Activated CD4-positive, alpha-beta memory T cell treated with anti-CD3 and anti-CD28 coated beads, Interleukin-2, amount 10 ng/mL, durations not matched to agents 7 days and 5 days (primary cell): ENCODE results near the gene G6PD. TPM values are rescaled to one million over a fixed set of nuclear protein-coding genes. Genes with fewer than 3 reads are reported as not detected.
A peak's percentile ranks its signal among the peaks of the same experiment; 100 is the strongest.

Experiments
- CTCF ChIA-PET: fragments of 350-600 bp; sonication (Branson Sonifier 250); formaldehyde crosslinking; loops from one replicate; lab custom pipeline; 2021; ENCODE audit warnings: antibody characterized with exemption, inconsistent platforms; lab: Charles Lee
- POLR2A ChIA-PET: fragments of 350-600 bp; sonication (Branson Sonifier 250); formaldehyde crosslinking; loops from one replicate; lab custom pipeline; 2021; ENCODE audit warnings: antibody characterized with exemption; lab: Charles Lee
- DNase-seq: peaks from one replicate; pipeline ENCODE4 v3.0.0-alpha.2; 2020
- H3K27ac Mint-ChIP-seq: one replicate; pipeline ENCODE4 v1.8.0; 2021; ENCODE audit warnings: mild to moderate bottlenecking, mixed read lengths
- H3K27me3 Mint-ChIP-seq: one replicate; pipeline ENCODE4 v1.8.0; 2021; ENCODE audit warnings: mixed read lengths
- H3K36me3 Mint-ChIP-seq: one replicate; pipeline ENCODE4 v1.8.0; 2021; ENCODE audit warnings: low read depth, mixed read lengths
- H3K4me1 Mint-ChIP-seq: one replicate; pipeline ENCODE4 v1.8.0; 2021; ENCODE audit warnings: mixed read lengths
- H3K4me3 Mint-ChIP-seq: one replicate; pipeline ENCODE4 v1.8.0; 2021; ENCODE audit warnings: mild to moderate bottlenecking, mixed read lengths
- H3K9me3 Mint-ChIP-seq: one replicate; pipeline ENCODE4 v1.8.0; 2021; ENCODE audit warnings: mixed read lengths
- total RNA-seq, 2 experiments: library from RNA; stranded (reverse); gene quantifications; one replicate each; pipeline ENCODE4 v1.2.3, GENCODE V29; 2021

Gene G6PD
- total RNA-seq, 2 experiments from 2014 or later = 62.7 to 64.4 TPM

DNA sequence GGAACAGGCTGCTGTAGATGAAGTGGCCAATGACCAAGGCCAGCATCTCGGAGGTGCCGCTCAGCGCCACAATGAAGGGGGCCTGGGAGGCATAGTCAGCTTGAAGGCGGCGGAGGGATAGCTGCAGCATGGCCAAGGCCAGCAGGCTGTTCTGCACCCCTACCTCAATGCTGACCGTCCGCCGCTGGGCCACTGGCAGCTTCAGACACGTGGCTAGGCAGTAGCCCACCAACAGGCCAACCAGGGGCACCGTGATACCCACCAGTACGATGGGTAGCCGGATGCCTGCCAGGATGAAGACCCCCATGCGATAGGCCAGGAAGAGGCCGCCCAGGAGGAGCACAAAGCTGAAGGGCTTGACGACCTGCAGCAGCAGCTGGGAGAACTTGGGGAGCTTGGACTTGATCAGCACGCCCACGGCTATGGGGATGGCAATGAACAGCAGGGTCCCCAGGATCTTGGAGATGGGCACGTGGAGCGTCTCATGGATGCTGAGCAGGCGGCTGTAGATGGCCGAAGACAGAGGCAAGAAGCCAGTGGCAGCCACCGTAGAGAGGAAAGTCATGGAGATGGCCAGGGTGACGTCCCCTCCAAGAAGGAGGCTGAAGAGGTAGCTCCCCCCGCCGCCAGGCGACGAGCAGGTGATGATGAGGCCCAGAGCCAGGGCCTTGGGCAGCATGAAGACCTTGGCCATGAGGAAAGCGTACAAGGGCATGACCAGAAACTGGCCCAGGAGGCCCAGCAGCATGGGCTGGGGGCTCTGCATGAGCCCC, 58.9 kb downstream of the G6PD start:
- Mint-ChIP-seq H3K4me1 (peaks cover 37% of the 10 kb centered on the region), H3K4me3 (peak overlapping the region; percentile 77), H3K27me3 (no peaks in the 10 kb centered on the region), H3K36me3 (peaks cover 18% of the 10 kb centered on the region), H3K27ac (peak overlapping the region; percentile 44), H3K9me3 (no peaks in the 10 kb centered on the region)
- ChIA-PET POLR2A (interaction anchor here (0.9 to 4.3 kb wide), 6 partner anchors 10 to 517 kb away, joined by 5 to 30 read pairs (median 6); partner anchors contain the start of genes HCFC1 and RPL10), CTCF (interaction anchor here (1.7 kb wide), 1 partner anchor 114 kb away, joined by 5 read pairs; the partner anchor contains the start of gene FLNA)
- no peak for DNase-seq

DNA sequence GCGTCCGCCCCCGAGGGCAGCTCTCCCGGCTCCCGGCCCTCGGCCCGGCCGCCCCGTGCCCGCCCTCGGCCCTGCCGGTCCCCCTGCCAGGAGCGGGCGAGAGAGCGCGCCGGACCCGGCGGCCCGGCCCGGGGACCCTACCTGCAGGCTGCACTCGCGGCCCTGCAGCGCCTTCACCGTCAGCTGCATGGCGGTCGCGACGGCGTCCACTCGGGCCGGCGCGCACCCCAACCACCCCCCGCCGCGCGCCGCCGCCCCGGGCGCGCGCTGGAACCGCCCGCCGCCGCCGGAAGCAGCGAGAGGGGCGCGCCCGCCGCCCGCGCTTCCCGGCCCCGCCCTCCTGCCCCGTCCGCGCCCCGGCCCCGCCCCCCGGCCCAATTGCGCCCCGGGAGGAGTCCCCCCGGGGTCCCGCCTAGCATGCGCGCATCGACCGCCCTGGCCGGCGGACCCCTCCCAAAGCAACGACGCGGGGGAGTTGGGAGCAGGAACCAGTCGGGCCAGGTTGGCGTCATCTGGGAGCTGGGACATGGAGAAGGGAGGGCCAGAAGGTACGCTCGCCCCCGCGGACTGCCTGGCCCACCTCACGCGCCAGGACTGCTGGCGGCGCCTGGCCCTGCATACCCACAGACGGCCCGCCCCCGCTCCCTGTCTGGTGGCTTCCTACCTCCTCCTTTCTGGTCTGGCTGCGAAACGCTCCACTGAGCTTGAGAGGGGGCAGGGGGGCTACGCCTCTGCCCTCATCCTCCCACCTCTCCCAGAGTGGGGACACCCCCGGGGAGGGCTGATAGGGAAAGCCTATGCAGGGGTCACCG, 60.0 kb downstream of the G6PD start, which contains the start of gene UBL4A:
Gene UBL4A (minus strand): TSS at position 220 of the 812 bp plus-strand sequence. CDS start 31 bp downstream, at position 189.
- peak; percentile 61 for DNase-seq
- Mint-ChIP-seq H3K27ac (peak within 1 kb of the TSS; percentile 64), H3K9me3 (no peaks in the 10 kb centered on the region), H3K36me3 (peaks cover 18% of the 10 kb centered on the region), H3K4me1 (peaks cover 40% of the 10 kb centered on the region), H3K27me3 (no peaks in the 10 kb centered on the region), H3K4me3 (peak within 1 kb of the TSS; percentile 77)
- ChIA-PET CTCF (interaction anchor here (1.7 kb wide), 1 partner anchor 113 kb away, joined by 5 read pairs; the partner anchor contains the start of gene FLNA), POLR2A (interaction anchor here (0.7 to 4.3 kb wide), 9 partner anchors 9 to 516 kb away, joined by 3 to 30 read pairs (median 5); partner anchors contain the start of genes HCFC1, PLXNA3 and RPL10)

DNA sequence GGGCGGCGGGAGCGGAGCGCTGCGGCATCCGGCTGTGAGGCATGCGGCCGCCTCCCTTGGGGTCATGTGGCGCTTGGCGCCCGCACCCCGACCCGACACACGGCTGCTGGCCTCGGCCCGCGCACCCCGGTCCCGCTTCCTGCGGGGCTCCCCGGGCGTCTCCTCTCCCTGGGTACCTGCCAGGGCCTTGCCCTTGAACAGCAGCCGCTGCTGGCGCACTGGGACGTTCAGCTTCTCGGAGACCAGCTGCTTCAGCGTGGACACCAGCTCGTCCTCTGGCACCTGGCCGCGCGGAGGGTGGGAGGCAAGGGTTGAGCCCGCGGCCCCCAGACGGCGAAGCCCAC, 60.6 kb downstream of the G6PD start:
- no peak overlapping the region for H3K27ac Mint-ChIP-seq
- ChIA-PET POLR2A (interaction anchor here (1.1 to 4.3 kb wide), 8 partner anchors 9 to 515 kb away, joined by 3 to 30 read pairs (median 6); partner anchors contain the start of genes HCFC1, PLXNA3 and RPL10), CTCF (interaction anchor here (1.7 kb wide), 1 partner anchor 112 kb away, joined by 5 read pairs; the partner anchor contains the start of gene FLNA)
- no peaks in the 10 kb centered on the region for H3K9me3 Mint-ChIP-seq
- peak; percentile 47 for DNase-seq
- peaks cover 18% of the 10 kb centered on the region for H3K36me3 Mint-ChIP-seq
- peak overlapping the region; percentile 58 for H3K4me3 Mint-ChIP-seq
- no peaks in the 10 kb centered on the region for H3K27me3 Mint-ChIP-seq
- H3K4me1 Mint-ChIP-seq = peaks cover 40% of the 10 kb centered on the region

DNA sequence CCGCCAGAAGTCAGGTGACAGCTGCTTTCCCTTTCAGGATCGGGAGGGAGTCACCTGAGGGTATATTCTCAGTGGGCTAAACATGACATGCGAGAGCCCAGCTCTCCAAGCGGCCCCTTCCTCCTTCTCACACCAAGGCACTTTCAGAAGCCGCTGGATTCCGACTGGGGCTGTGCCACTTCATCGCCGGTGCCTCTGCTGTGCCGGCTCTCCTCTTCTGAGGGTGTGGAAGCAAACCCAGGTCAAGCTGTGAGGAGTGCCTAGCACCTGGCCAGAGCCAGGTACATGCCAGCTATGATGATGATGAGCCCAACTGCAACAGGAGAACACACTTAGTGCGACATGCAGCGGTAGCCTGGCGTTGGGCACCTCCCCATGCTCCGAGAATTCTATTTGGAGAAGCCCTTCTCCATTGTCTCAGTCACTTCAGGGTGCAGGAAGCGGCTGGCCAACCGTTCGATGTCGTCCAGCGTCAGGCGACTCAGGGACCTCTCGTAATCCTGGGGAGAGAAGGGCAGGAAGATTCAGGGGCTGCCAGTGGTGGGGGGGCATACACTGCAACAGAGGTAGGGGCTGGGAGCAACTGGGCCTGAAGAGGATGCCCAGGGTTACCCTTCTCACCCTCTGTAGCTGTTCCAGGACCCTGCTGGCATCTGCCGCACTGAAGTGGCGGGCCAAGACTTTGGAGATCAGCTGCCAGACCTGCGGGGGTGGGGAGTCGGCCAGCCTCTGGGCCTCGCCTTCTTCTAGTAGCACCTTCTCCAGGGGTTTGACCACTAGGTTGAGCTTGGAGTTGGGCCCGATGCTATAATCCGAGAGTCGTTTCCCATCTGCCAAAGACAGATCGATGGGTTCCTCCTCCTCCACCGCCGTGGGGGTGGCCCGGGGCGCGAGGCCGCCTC, 61.2 kb downstream of the G6PD start:
- no peak for DNase-seq
- H3K36me3 Mint-ChIP-seq = peaks cover 18% of the 10 kb centered on the region
- H3K4me1 Mint-ChIP-seq = peaks cover 40% of the 10 kb centered on the region
- POLR2A ChIA-PET = interaction anchor here (1.1 to 4.3 kb wide), 5 partner anchors 8 to 87 kb away, joined by 3 to 30 read pairs (median 5); partner anchors contain the start of genes PLXNA3 and RPL10
- CTCF ChIA-PET = no interaction called here
- H3K27ac Mint-ChIP-seq = peak overlapping the region; percentile 64
- peak overlapping the region; percentile 58 for H3K4me3 Mint-ChIP-seq
- H3K9me3 Mint-ChIP-seq = no peaks in the 10 kb centered on the region
- H3K27me3 Mint-ChIP-seq = no peaks in the 10 kb centered on the region

DNA sequence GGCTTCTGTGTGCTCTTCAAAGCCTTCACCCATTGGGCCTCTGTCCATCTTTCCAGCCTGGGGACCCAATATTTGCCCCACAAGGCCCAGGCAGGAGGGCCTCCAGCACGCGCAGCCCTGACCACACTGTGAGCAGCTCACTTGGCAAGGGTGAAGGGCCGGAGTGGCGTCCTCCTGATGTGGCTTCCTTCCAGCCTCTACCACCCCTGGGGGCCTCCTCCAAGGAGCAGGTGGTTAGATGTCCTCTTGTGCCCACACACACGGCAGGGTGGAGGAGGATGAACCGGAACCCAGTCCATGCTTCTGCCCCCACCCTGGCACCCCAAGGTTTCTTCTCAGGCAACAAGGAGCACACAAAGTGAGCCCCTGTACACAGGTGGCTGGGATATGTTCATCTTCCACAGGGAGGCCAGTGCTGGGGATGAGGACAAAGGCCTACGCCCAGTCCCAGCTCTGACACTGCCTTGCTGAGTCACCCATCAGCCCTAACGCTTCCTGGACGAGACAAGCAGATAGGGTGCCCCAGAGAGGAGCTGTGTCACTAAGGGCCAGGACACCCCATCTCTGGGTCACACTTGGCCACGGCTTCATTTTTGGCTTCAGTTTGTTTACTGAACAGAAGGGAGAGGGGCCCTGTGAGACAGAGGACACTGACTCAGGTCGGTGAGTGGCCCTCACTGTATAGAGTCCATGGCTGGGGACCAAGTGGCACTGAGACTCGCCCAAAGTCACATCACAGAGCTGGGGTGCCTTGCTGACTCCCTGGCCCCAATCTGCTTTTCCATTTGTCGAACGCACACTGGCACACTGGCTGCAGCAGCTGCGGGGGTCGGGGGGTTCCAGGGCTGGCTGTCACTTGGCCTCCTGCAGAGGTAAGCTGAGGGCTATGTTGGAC, 62.1 kb downstream of the G6PD start:
- peaks cover 18% of the 10 kb centered on the region for H3K36me3 Mint-ChIP-seq
- no peaks in the 10 kb centered on the region for H3K27me3 Mint-ChIP-seq
- H3K4me3 Mint-ChIP-seq = peak overlapping the region; percentile 58
- peak; percentile 20 for DNase-seq
- H3K27ac Mint-ChIP-seq = peak overlapping the region; percentile 31
- POLR2A ChIA-PET = interaction anchor here (1.6 to 4.3 kb wide), 2 partner anchors 43 to 86 kb away, joined by 5 to 30 read pairs; partner anchors contain the start of gene RPL10
- H3K4me1 Mint-ChIP-seq = peaks cover 39% of the 10 kb centered on the region
- no peaks in the 10 kb centered on the region for H3K9me3 Mint-ChIP-seq
- CTCF ChIA-PET = no interaction called here

DNA sequence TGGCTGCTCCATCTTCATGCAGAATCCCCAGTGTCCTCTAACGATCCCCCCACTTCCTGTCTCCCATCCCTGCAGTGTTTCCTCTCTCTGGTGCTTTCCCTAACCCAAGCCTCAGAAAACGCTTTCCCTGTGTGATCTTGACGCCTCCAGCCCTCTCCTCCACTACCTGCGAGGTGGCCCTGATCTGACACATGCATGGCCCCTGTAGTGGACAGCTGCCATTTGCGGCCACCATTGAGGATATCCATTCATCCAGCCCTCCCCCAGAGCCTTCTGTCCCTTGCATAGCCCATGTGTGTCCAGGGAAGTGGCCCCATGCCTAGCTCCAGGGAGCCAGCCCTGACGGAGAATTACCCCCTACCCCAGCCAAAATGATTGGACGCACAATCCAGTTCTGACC, 63.3 kb downstream of the G6PD start:
- DNase-seq = no peak
- peaks cover 32% of the 10 kb centered on the region for H3K4me1 Mint-ChIP-seq
- no peaks in the 10 kb centered on the region for H3K9me3 Mint-ChIP-seq
- H3K36me3 Mint-ChIP-seq = peaks cover 18% of the 10 kb centered on the region
- CTCF ChIA-PET = no interaction called here
- H3K27me3 Mint-ChIP-seq = no peaks in the 10 kb centered on the region
- no peak overlapping the region for H3K27ac Mint-ChIP-seq
- POLR2A ChIA-PET = interaction anchor here (1.0 to 1.4 kb wide), 2 partner anchors 54 to 71 kb away, joined by 3 to 4 read pairs; partner anchors contain the start of gene ATP6AP1
- no peak overlapping the region for H3K4me3 Mint-ChIP-seq

DNA sequence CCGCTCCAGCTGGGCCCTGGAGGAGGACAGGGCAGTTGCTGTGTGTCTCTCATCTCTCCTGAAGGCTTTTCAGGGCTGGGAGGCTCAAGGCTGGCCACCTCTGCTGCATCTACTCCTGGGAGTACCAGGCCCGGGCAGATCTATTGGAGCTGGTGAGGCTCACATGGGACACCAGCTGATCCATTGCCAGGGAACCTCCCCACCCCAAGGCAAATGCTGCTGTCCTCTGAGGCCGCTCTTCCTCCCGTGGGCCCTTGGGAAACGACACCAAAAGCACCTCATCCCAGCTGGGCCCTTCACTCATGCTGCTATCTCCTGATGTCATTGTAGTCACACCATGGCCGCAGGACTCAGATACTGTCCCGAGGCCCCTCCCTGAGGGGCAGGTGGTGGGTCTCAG, 63.9 kb downstream of the G6PD start:
- Mint-ChIP-seq H3K4me1 (peaks cover 30% of the 10 kb centered on the region), H3K27me3 (no peaks in the 10 kb centered on the region), H3K9me3 (no peaks in the 10 kb centered on the region), H3K27ac (no peak overlapping the region), H3K36me3 (peaks cover 13% of the 10 kb centered on the region), H3K4me3 (no peak overlapping the region)
- ChIA-PET CTCF (no interaction called here), POLR2A (interaction anchor here (1.0 to 1.4 kb wide), 2 partner anchors 54 to 70 kb away, joined by 3 to 4 read pairs; partner anchors contain the start of gene ATP6AP1)
- no peak for DNase-seq

DNA sequence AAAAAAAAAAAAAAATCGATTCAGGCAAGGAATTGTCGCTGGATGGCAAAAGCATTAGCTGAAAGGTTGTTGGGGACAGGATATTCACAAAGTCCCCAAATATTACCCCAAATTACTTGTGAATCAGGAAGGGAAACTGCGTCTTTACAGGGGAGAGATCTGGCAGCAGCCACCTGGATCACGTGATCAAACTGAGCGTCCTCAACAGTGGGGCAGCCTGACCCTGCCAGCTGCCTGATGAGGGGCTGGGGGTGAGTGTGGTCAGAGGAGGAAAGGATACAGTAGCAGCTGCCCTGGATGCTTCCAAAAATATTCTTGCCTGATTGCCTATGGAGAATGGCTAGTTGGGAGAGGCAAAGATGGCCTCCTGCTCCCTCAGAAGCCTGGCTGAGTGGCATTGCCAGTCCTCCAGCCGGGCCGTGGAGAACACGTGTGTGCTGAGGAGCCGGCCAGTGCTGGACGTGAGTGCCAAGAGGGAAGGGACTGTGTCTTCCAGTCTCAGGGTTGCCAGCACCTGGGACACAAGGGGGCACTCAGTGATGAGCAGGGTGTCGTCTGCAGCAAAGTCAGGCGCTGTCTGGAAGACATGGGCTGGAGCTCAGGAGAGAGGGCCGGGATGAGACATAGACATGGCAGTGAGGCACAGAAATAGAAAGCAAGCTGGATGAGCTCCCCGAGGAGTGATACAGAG, 64.6 kb downstream of the G6PD start:
- Mint-ChIP-seq H3K9me3 (no peaks in the 10 kb centered on the region), H3K4me3 (no peak overlapping the region), H3K27me3 (no peaks in the 10 kb centered on the region), H3K4me1 (peaks cover 34% of the 10 kb centered on the region), H3K27ac (no peak overlapping the region), H3K36me3 (peaks cover 11% of the 10 kb centered on the region)
- DNase-seq = no peak
- ChIA-PET POLR2A (interaction anchor here (1.4 to 5.8 kb wide), 2 partner anchors 8 to 84 kb away, joined by 4 to 27 read pairs; partner anchors contain the start of genes RPL10 and SLC10A3), CTCF (no interaction called here)
